Suppressor macrophage (primary cell): ENCODE measurements around the gene IFITM5.

Experiments used
- DNase-seq, 4 experiments: peaks; one replicate each; pipeline ENCODE4 v3.0.0-alpha.2; 2020 to 2022

The IFITM5 gene

GRCh38 chr11:259413-259812, 39.9 kb downstream of the IFITM5 start:
- no peak for DNase-seq

GRCh38 chr11:257766-258493, 41.4 kb downstream of the IFITM5 start:
- DNase-seq, result no peak

GRCh38 chr11:256952-257737, 42.2 kb downstream of the IFITM5 start:
- DNase-seq, result no peak

- no peak for DNase-seq
Observed at GRCh38 chr11:255816-256215, 43.5 kb downstream of the IFITM5 start.

GRCh38 chr11:255176-255575, 44.1 kb downstream of the IFITM5 start:
- DNase-seq, result no peak

DNA sequence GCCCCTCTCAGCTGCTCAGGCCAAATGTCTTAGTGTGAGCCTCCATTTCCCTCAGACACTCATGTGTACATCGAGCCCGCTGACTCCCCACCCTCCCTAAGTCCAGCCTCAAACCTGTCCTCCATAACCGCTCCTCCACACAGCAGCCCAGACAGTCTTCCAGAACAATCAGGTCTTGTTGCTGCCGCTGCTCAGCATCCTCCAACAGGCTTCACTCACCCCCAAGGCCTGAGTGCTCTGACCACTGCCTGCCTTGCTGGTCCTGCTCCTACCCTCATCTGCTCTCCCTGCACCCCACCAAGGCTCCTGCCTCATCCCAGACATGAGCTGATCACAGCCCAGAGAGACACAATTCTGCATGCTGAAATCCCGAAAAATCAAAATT, 45.4 kb downstream of the IFITM5 start:
- no peak for DNase-seq

GRCh38 chr11:253160-253885, 46.0 kb downstream of the IFITM5 start:
- no peak for DNase-seq

DNA sequence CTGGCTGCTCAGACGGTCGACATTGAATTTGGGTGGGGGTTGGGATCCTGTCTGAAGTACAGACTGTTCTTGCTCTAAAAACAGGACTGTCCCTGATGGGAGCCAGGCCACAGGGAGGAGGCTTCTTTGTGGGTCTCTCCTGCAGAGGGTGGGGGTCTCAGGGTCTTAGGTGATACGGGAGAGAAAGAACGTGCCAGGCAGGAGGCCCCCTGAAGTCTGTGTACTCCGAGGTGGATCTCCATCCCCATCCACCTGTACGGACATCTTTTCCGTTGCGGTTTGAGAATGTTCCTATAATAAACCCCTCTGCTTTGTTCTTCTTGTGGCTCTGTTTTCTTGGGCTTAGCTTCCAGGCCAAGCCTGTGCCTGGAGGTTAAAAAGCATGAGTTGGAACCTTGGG, 46.7 kb downstream of the IFITM5 start:
- DNase-seq, result no peak

DNA sequence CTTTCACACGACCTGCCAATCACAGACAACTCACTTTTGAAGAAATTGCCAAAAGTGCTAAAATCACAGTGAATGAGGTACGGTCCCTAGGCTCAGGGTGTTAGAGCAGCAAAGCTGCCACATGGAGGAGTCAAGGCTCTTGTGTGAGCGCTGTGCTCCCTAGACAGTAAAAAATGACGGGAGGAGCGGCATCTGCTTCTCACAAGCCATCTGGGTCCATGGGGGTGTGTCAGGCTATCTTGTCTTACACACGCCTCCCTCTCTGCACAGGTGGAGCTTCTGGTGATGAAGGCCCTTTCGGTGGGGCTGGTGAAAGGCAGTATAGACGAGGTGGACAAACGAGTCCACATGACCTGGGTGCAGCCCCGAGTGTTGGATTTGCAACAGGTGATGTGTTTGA, 47.8 kb downstream of the IFITM5 start:
- no peak for DNase-seq

DNA sequence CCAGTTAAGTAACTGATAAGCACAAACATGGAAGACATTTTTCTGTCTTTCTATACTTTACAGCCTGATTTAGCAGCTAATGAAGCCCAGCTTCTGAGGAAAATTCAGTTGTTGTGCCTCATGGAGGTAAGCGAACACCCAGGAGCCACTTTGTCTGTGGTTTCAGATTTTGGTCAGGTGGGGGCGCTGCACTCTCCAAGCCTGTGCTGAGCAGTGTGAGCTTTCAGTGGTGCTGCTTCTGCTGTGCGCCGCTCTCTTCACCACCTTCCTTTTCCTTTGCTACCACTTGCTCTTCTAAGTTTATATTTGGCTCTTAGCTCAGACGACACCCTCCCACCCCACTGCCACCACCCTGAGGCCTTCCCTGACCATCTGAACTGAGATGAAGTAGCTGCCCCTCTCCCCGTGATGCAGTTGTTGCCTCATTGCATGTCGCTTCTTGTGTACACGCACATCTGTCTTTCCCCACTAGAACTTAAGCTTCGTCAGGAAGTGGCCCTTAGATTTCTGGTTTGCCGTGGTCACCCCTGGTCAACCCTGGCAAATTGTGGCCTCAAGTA, 48.5 kb downstream of the IFITM5 start:
- DNase-seq, result peak; percentile 63 to 80 (median 74)

DNA sequence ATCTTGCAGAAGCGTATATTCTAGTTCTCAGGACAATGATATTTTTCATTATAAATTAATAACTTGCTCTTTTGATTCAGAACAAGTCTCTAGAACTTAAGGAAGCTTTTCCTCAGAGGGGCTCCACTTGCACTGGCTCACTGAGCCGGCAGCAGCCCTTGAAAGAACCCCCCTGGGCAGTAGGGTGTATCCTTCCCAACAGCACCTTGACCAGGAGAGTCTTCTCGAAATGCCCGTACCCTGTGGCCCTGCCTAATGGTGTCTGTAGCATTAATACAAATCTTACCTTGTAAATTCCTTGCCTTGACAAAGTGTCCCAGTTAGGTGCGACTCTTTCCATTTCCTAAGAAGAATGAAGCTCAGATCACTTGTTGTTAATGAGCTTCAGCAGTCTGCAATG, 49.1 kb downstream of the IFITM5 start:
- DNase-seq, result no peak

- DNase-seq, result no peak
Observed at GRCh38 chr11:249062-249461, 50.3 kb downstream of the IFITM5 start.
